Measurements from ENCODE around the gene TAS2R31. TPM values are rescaled to one million over a fixed set of nuclear protein-coding genes. Genes with fewer than 3 reads are reported as not detected.

TAS2R31 gene
- total RNA-seq, 1 experiment from 2014 or later = 3.5 TPM

GRCh38 chr12:11014234-11014633 is 17.0 kb downstream of the TAS2R31 start:
- intact Hi-C loops (cut with micrococcal nuclease; ENCODE audit: unreplicated experiment) = no loop called here
- DNase-seq = no peak
- H3K36me3 ChIP-seq (ENCODE audit: low read depth) = no peaks in the 10 kb centered on the region
- CTCF ChIA-PET = no interaction called here
- H3K4me3 ChIP-seq = no peak overlapping the region
- H3K9me3 ChIP-seq (ENCODE audit: insufficient read depth, low read depth) = no peaks in the 10 kb centered on the region
- TF ChIP-seq CTCF (conservative IDR thresholded peaks at IDR 0.05) (no peak), EZH2 (IDR thresholded peaks at IDR 0.05; ENCODE audit: low read depth) (no peak)
- no TSS peak for BruUV-seq (replicated peaks)
- H3K27me3 ChIP-seq (ENCODE audit: insufficient read depth, low read depth) = no peaks in the 10 kb centered on the region
- no peak overlapping the region for H3K4me2 ChIP-seq
- no peaks in the 10 kb centered on the region for H4K20me1 ChIP-seq (ENCODE audit: insufficient read depth)
- H3K9me2 ChIP-seq (ENCODE audit: insufficient read depth) = no peaks in the 10 kb centered on the region
- no peak overlapping the region for H3K27ac ChIP-seq
- POLR2A ChIA-PET (ENCODE audit: unreplicated experiment) = no interaction called here
- H3K4me1 ChIP-seq (replicated peaks; ENCODE audit: insufficient read depth) = no peaks in the 10 kb centered on the region
- H3F3A ChIP-seq (ENCODE audit: insufficient read depth, low read depth) = no peaks in the 10 kb centered on the region
- no peaks in the 10 kb centered on the region for H3K79me2 ChIP-seq (ENCODE audit: low read depth)
- no peak overlapping the region for H2AFZ ChIP-seq

- Histone ChIP-seq H2AFZ (no peak overlapping the region), H3K4me3 (no peak overlapping the region), H3K27me3 (ENCODE audit: insufficient read depth, low read depth) (no peaks in the 10 kb centered on the region), H3K27ac (no peak overlapping the region), H3F3A (ENCODE audit: insufficient read depth, low read depth) (no peaks in the 10 kb centered on the region), H3K79me2 (ENCODE audit: low read depth) (no peaks in the 10 kb centered on the region), H3K4me1 (replicated peaks; ENCODE audit: insufficient read depth) (no peaks in the 10 kb centered on the region), H3K9me2 (ENCODE audit: insufficient read depth) (no peaks in the 10 kb centered on the region), H3K36me3 (ENCODE audit: low read depth) (no peaks in the 10 kb centered on the region), H3K4me2 (no peak overlapping the region), H4K20me1 (ENCODE audit: insufficient read depth) (no peaks in the 10 kb centered on the region), H3K9me3 (ENCODE audit: insufficient read depth, low read depth) (no peaks in the 10 kb centered on the region)
- no TSS peak for BruUV-seq (replicated peaks)
- CTCF ChIA-PET = no interaction called here
- POLR2A ChIA-PET (ENCODE audit: unreplicated experiment) = no interaction called here
- intact Hi-C loops (cut with micrococcal nuclease; ENCODE audit: unreplicated experiment) = no loop called here
- DNase-seq = no peak
- no peak for TF ChIP-seq CTCF (conservative IDR thresholded peaks at IDR 0.05)
- TF ChIP-seq EZH2 (IDR thresholded peaks at IDR 0.05; ENCODE audit: low read depth) = no peak
Observed at GRCh38 chr12:11007608-11008007, 23.6 kb downstream of the TAS2R31 start.

GRCh38 chr12:10998204-10998603 is 33.0 kb downstream of the TAS2R31 start, which contains the start of gene TAS2R20:
Gene TAS2R20 (minus strand): TSS chr12:10998304. CDS start chr12:10997875, 429 bp downstream.
- no peaks in the 10 kb centered on the region for H3K9me3 ChIP-seq (ENCODE audit: insufficient read depth, low read depth)
- H3K36me3 ChIP-seq (ENCODE audit: low read depth) = no peaks in the 10 kb centered on the region
- H3K27me3 ChIP-seq (ENCODE audit: insufficient read depth, low read depth) = no peaks in the 10 kb centered on the region
- no peaks in the 10 kb centered on the region for H4K20me1 ChIP-seq (ENCODE audit: insufficient read depth)
- no peak within 1 kb of the TSS for H2AFZ ChIP-seq
- no peak within 1 kb of the TSS for H3K4me2 ChIP-seq
- ChIA-PET POLR2A (ENCODE audit: unreplicated experiment) (no interaction called here), CTCF (no interaction called here)
- no peak within 1 kb of the TSS for H3K27ac ChIP-seq
- H3K9me2 ChIP-seq (ENCODE audit: insufficient read depth) = no peaks in the 10 kb centered on the region
- DNase-seq = no peak
- TF ChIP-seq CTCF (conservative IDR thresholded peaks at IDR 0.05) = no peak
- no peak for TF ChIP-seq EZH2 (IDR thresholded peaks at IDR 0.05; ENCODE audit: low read depth)
- BruUV-seq (replicated peaks) = no TSS peak
- H3F3A ChIP-seq (ENCODE audit: insufficient read depth, low read depth) = no peaks in the 10 kb centered on the region
- no peak within 1 kb of the TSS for H3K4me3 ChIP-seq
- intact Hi-C loops (cut with micrococcal nuclease; ENCODE audit: unreplicated experiment) = no loop called here
- no peaks in the 10 kb centered on the region for H3K79me2 ChIP-seq (ENCODE audit: low read depth)
- H3K4me1 ChIP-seq (replicated peaks; ENCODE audit: insufficient read depth) = no peaks in the 10 kb centered on the region

Measured in PC-9 (cell line).